ENCODE results near the gene MRPL24. TPM values are rescaled to one million over a fixed set of nuclear protein-coding genes. Genes with fewer than 3 reads are reported as not detected.

MRPL24 gene
- total and polyA plus RNA-seq, 2 of the 13 experiments (the other 11 are each of a cell fraction or from before 2014, with no cell fraction given) = 38.1 to 42.9 TPM

- peak; percentile 47; the same call in 1 of the 2 replicates for TF ChIP-seq AKAP8 (CRISPR knock-in tag; IDR thresholded peaks at IDR 0.05)
- peak; percentile 55; the same call in 1 of the 2 replicates for TF ChIP-seq TAF1 (CRISPR knock-in tag; IDR thresholded peaks at IDR 0.05)
- no peak for TF ChIP-seq GABPA (IDR thresholded peaks at IDR 0.05; ENCODE audit: low read depth, low read length)
- TF ChIP-seq GABPA (CRISPR knock-in tag; IDR thresholded peaks at IDR 0.05; ENCODE audit: low read depth) = peak; percentile 48; the same call in 1 of the 2 replicates
- TF ChIP-seq ZNF619 (CRISPR knock-in tag; IDR thresholded peaks at IDR 0.05) = 0 out of 2 replicates have a peak, but pooled peaks have one; percentile 25
- TF ChIP-seq, protein P1, sequence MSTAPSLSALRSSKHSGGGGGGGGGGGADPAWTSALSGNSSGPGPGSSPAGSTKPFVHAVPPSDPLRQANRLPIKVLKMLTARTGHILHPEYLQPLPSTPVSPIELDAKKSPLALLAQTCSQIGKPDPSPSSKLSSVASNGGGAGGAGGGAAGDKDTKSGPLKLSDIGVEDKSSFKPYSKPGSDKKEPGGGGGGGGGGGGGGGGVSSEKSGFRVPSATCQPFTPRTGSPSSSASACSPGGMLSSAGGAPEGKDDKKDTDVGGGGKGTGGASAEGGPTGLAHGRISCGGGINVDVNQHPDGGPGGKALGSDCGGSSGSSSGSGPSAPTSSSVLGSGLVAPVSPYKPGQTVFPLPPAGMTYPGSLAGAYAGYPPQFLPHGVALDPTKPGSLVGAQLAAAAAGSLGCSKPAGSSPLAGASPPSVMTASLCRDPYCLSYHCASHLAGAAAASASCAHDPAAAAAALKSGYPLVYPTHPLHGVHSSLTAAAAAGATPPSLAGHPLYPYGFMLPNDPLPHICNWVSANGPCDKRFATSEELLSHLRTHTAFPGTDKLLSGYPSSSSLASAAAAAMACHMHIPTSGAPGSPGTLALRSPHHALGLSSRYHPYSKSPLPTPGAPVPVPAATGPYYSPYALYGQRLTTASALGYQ (CRISPR knock-in tag; IDR thresholded peaks at IDR 0.05) = 0 out of 2 replicates have a peak, but pooled peaks have one; percentile 23
- no peak for TF ChIP-seq GRHL1 (CRISPR knock-in tag; conservative IDR thresholded peaks at IDR 0.05)
- 0 out of 2 replicates have a peak, but pooled peaks have one; percentile 16 for TF ChIP-seq ZNF331 (CRISPR knock-in tag; IDR thresholded peaks at IDR 0.05)
- TF ChIP-seq SRSF1 (optimal IDR thresholded peaks at IDR 0.05; ENCODE audit: low read depth, low read length) = no peak
- 0 out of 2 replicates have a peak, but pooled peaks have one; percentile 37 for TF ChIP-seq MAX (IDR thresholded peaks at IDR 0.05)
- TF ChIP-seq NR2F2 (IDR thresholded peaks at IDR 0.05; ENCODE audit: borderline replicate concordance, low read depth) = 0 out of 2 replicates have a peak, but pooled peaks have one; percentile 27
- TF ChIP-seq HOXA3 (CRISPR knock-in tag; IDR thresholded peaks at IDR 0.05) = no peak; the same call in 1 of the 2 replicates
- peak in 1 of 2 experiments; percentile 13; a peak in 1 of 4 replicates for TF ChIP-seq EP300 (IDR thresholded peaks at IDR 0.05; ENCODE audit: low read depth in 2 of 2, low read length in 2 of 2)
- TF ChIP-seq EP300 (CRISPR knock-in tag; IDR thresholded peaks at IDR 0.05; ENCODE audit: borderline replicate concordance) = no peak
- peak in 1 of 2 experiments; percentile 55; a peak in 2 of 4 replicates for TF ChIP-seq POLR2A (IDR thresholded peaks at IDR 0.05; ENCODE audit: insufficient read depth in 1 of 2, low read depth in 2 of 2, low read length in 2 of 2)
- TF ChIP-seq PPARG (CRISPR knock-in tag; conservative IDR thresholded peaks at IDR 0.05) = peak; percentile 80
- peak; percentile 39; the same call in 1 of the 2 replicates for TF ChIP-seq POLR2AphosphoS5 (IDR thresholded peaks at IDR 0.05; ENCODE audit: low read depth, low read length)
- peak; percentile 45; the same call in 1 of the 2 replicates for TF ChIP-seq HNF1B (CRISPR knock-in tag; IDR thresholded peaks at IDR 0.05)
- 0 out of 2 replicates have a peak, but pooled peaks have one; percentile 25 for TF ChIP-seq ZNF691 (CRISPR knock-in tag; IDR thresholded peaks at IDR 0.05; ENCODE audit: borderline replicate concordance, low read depth)
These were observed 8.7 kb upstream of the MRPL24 start (continued) for GRCh38 chr1:156749419-156750118.

Measured in HepG2 (cell line).